ENCODE measurements around the gene LRRC25. TPM values are rescaled to one million over a fixed set of nuclear protein-coding genes. Genes with fewer than 3 reads are reported as not detected.

Gene LRRC25
- polyA plus RNA-seq, 3 donors = 0.75 to 1.6 (median 0.88) TPM

Other genes with a start within 250 kb of the LRRC25 start
- gene PIK3R2, start 244.5 kb downstream of the LRRC25 start, polyA plus RNA-seq (ENCODE audit: insufficient read length in 3 of 3) = 10 to 100 TPM; 20.1 to 38.9 (median 30.4) TPM
- gene IFI30, start 223.8 kb downstream of the LRRC25 start, polyA plus RNA-seq (ENCODE audit: insufficient read length in 3 of 3) = 10 to 100 TPM; 11.4 to 20.4 (median 11.7) TPM
- gene MPV17L2, start 204.4 kb downstream of the LRRC25 start, polyA plus RNA-seq (ENCODE audit: insufficient read length in 3 of 3) = 10 to 100 TPM in 1 of 3 donors, 1 to 10 TPM in 2; 7.9 to 10.3 (median 8.2) TPM
- 1 to 10 TPM; 4.9 to 6.5 (median 5.4) TPM for gene RAB3A, start 193.6 kb downstream of the LRRC25 start, polyA plus RNA-seq (ENCODE audit: insufficient read length in 3 of 3)
- 1 to 10 TPM in 1 of 3 donors, under 1 TPM in 2; 0.30 to 1.8 (median 0.79) TPM for gene PDE4C, start 171.2 kb downstream of the LRRC25 start, polyA plus RNA-seq (ENCODE audit: insufficient read length in 3 of 3)
- gene IQCN, start 123.2 kb downstream of the LRRC25 start, polyA plus RNA-seq (ENCODE audit: insufficient read length in 3 of 3) = 10 to 100 TPM in 1 of 3 donors, 1 to 10 TPM in 2; 6.6 to 12.2 (median 7.2) TPM
- gene JUND, start 116.0 kb downstream of the LRRC25 start, polyA plus RNA-seq (ENCODE audit: insufficient read length in 3 of 3) = 100 to 1,000 TPM in 2 of 3 donors, 10 to 100 TPM in 1; 71.4 to 135 (median 103) TPM
- gene LSM4, start 74.5 kb downstream of the LRRC25 start, polyA plus RNA-seq (ENCODE audit: insufficient read length in 3 of 3) = 100 to 1,000 TPM in 2 of 3 donors, 10 to 100 TPM in 1; 84.2 to 120 (median 108) TPM
- 10 to 100 TPM; 20.9 to 35.3 (median 22.0) TPM for gene PGPEP1, start 57.0 kb downstream of the LRRC25 start, polyA plus RNA-seq (ENCODE audit: insufficient read length in 3 of 3)
- gene GDF15, start 11.5 kb downstream of the LRRC25 start, polyA plus RNA-seq (ENCODE audit: insufficient read length in 3 of 3) = 10 to 100 TPM in 1 of 3 donors, 1 to 10 TPM in 2; 2.2 to 10.4 (median 2.9) TPM
- 100 to 1,000 TPM in 2 of 3 donors, 10 to 100 TPM in 1; 52.4 to 115 (median 104) TPM for gene SSBP4, start 21.8 kb upstream of the LRRC25 start, polyA plus RNA-seq (ENCODE audit: insufficient read length in 3 of 3)
- 100 to 1,000 TPM; 104 to 133 (median 123) TPM for gene ISYNA1, start 40.5 kb upstream of the LRRC25 start, polyA plus RNA-seq (ENCODE audit: insufficient read length in 3 of 3)
- 10 to 100 TPM in 2 of 3 donors, 1 to 10 TPM in 1; 8.4 to 13.3 (median 10.6) TPM for gene ELL, start 124.4 kb upstream of the LRRC25 start, polyA plus RNA-seq (ENCODE audit: insufficient read length in 3 of 3)
- 100 to 1,000 TPM; 133 to 212 (median 182) TPM for gene FKBP8, start 146.0 kb upstream of the LRRC25 start, polyA plus RNA-seq (ENCODE audit: insufficient read length in 3 of 3)
- 10 to 100 TPM; 48.0 to 67.6 (median 64.9) TPM for gene KXD1, start 160.2 kb upstream of the LRRC25 start, polyA plus RNA-seq (ENCODE audit: insufficient read length in 3 of 3)
- 100 to 1,000 TPM; 782 to 892 (median 838) TPM for gene UBA52, start 174.2 kb upstream of the LRRC25 start, polyA plus RNA-seq (ENCODE audit: insufficient read length in 3 of 3)
- gene REX1BD, start 191.2 kb upstream of the LRRC25 start, polyA plus RNA-seq (ENCODE audit: insufficient read length in 3 of 3) = 10 to 100 TPM; 19.9 to 47.1 (median 43.4) TPM
- gene CRLF1, start 209.2 kb upstream of the LRRC25 start, polyA plus RNA-seq (ENCODE audit: insufficient read length in 3 of 3) = 1 to 10 TPM; 2.6 to 5.8 (median 4.7) TPM
- gene TMEM59L, start 215.2 kb upstream of the LRRC25 start, polyA plus RNA-seq (ENCODE audit: insufficient read length in 3 of 3) = 1 to 10 TPM; 1.6 to 3.9 (median 2.9) TPM
- 10 to 100 TPM in 1 of 3 donors, 1 to 10 TPM in 2; 4.7 to 11.4 (median 8.2) TPM for gene KLHL26, start 239.4 kb upstream of the LRRC25 start, polyA plus RNA-seq (ENCODE audit: insufficient read length in 3 of 3)